ENCODE data around the gene SAMD4A.

GRCh38 chr14:54609576-54609975, 42.6 kb downstream of the SAMD4A start:
- TF ChIP-seq, protein P1, sequence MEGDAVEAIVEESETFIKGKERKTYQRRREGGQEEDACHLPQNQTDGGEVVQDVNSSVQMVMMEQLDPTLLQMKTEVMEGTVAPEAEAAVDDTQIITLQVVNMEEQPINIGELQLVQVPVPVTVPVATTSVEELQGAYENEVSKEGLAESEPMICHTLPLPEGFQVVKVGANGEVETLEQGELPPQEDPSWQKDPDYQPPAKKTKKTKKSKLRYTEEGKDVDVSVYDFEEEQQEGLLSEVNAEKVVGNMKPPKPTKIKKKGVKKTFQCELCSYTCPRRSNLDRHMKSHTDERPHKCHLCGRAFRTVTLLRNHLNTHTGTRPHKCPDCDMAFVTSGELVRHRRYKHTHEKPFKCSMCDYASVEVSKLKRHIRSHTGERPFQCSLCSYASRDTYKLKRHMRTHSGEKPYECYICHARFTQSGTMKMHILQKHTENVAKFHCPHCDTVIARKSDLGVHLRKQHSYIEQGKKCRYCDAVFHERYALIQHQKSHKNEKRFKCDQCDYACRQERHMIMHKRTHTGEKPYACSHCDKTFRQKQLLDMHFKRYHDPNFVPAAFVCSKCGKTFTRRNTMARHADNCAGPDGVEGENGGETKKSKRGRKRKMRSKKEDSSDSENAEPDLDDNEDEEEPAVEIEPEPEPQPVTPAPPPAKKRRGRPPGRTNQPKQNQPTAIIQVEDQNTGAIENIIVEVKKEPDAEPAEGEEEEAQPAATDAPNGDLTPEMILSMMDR (IDR thresholded peaks at IDR 0.05): no peak
- no peak for TF ChIP-seq POLR2A (IDR thresholded peaks at IDR 0.05)
- TF ChIP-seq EP300 (IDR thresholded peaks at IDR 0.05): no peak

All from tibial nerve (tissue), 4 donors.